GM03348 (cell line): ENCODE data around the gene RHOXF2.

Experiments used
- DNase-seq: peaks from one replicate; pipeline ENCODE4 v3.0.0; 2012; ENCODE audit warnings: low spot score

Gene RHOXF2

GRCh38 chrX:120200851-120201250, 42.4 kb downstream of the RHOXF2 start:
- no peak for DNase-seq

GRCh38 chrX:120205816-120206753, 47.7 kb downstream of the RHOXF2 start:
- no peak for DNase-seq

- no peak for DNase-seq
These were observed 48.7 kb downstream of the RHOXF2 start for GRCh38 chrX:120207009-120207605.

- DNase-seq = peak; percentile 70
These were observed 55.2 kb downstream of the RHOXF2 start for GRCh38 chrX:120213438-120214265.
